IPS-11a (cell line): ENCODE results near the gene UHMK1.
"Not testable (repeated sequence)": the region's sequence is repeated elsewhere in the genome, so short reads cannot be mapped to it uniquely, and the experiment has no call there.

Experiments
- H3K4me3 ChIP-seq: one replicate; pipeline ENCODE4 v1.5.1; 2013; ENCODE audit warnings: low read depth, low read length, control low read depth

UHMK1 gene

DNA sequence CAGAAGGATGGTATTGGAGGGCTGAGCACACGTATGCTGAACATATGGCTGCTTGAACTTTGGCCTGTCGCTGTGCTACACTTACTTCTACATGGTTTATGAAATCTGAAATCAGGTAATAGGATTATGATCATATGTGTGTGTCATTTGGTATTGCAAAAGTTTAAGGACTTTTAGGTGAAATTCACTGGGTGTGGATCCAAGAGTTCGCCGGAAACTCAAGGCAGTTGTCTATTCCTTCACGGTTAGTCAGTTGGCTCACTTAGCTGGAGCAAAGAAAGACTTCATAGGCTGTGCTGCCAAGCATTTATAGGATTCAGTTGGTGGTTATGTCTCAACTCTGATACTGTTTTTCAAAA lies 64.8 kb downstream of the UHMK1 start:
- H3K4me3 ChIP-seq: peak overlapping the region; percentile 93

- no peak overlapping the region for H3K4me3 ChIP-seq
Observed at GRCh38 chr1:162564762-162565218, 67.2 kb downstream of the UHMK1 start.

GRCh38 chr1:162565460-162565859 lies 67.8 kb downstream of the UHMK1 start:
- no peak overlapping the region for H3K4me3 ChIP-seq

DNA sequence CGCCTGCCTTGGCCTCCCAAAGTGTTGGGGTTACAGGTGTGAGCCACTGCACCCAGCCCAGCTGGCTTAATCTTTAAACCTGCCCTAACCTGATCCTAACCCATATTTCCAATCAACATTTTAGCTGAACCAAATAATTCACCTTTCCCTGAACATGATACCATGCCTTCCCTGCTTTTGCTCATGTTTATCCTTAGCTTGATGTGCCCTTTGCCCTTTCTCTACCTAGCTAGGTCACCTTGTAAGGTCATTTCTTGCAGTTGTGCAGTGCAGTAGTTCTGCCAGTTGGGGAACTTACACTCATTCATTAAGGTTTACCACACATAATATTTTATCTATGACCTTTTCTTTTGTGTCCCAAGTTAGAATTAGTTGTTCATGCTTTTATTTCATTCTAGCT lies 69.3 kb downstream of the UHMK1 start:
- H3K4me3 ChIP-seq: no peak overlapping the region

DNA sequence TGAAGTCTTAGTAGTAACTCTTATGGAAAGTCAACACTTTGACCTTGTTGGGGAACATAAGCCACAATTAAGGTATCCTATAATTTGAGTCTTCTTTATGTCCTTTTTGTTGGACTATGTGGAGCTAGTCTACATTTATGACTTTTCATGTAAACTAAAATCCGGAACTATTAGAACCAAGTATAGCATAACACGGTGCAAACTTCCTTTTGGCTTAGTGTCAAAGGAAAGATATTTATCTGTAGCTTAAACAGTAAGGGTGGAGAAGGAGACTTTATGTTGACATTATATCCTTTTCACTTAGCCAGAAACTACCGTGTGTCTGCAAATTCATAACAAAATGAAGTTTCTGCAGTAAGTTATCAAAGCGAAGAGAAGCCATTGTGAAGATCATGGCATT lies 71.2 kb downstream of the UHMK1 start:
- H3K4me3 ChIP-seq: no peak overlapping the region

DNA sequence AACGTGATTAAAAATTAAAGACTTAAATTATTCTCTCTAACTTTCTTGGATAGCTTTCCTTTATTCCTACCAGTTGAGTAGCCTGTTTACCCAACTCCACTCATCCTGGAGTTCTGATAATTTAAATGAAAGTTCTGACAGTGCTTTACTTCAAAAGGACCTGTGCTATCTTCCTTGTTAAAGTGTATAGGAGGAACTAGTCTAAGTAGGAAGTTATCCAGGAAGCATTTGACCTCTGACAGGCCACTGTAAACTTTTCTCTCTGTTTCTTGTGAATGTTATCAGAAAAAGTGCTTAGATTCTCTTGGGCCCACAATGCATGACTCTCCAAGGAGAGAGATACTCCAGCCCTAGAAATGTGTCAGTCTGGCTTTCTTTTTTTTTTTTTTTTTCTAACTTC lies 73.1 kb downstream of the UHMK1 start:
- no peak overlapping the region for H3K4me3 ChIP-seq

- not testable (repeated sequence) for H3K4me3 ChIP-seq
Observed at GRCh38 chr1:162571121-162571520, 73.5 kb downstream of the UHMK1 start.

DNA sequence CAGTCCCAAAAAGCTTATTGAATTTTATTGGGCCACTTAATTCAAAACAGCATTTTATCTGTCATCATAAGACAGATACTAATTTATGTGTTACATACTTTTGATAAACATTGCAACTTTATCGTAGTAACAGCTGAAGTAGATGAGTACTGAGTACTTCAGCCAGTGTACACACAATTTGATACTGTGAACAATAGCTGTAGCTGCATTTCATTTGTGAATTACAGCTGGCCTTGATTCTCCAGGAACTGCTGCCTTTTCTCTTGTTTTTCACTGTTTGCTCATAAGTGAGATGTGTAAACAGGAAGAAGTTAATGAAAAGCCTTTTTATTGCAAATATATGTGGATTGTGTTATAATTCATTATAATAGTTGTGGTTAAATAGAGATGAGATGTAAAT lies 74.1 kb downstream of the UHMK1 start:
- no peak overlapping the region for H3K4me3 ChIP-seq

DNA sequence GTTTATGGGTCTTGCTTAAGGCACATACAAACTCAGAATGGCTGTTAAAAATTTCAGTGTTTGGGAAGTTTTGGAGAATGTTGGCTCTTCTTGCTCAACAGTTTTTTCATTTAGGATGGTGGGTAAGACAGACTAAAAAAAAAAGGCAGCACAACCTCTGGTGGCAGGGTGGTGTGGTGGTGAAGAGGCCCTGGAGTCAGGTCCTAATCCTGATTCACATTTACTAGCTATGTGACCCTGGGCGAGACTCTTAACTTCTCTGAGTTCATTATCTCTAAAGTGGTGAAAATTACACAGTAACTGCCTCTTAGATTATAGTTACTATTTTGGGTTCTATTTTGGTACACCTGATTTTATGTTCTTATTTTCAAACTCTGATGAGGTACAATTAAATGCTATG lies 75.5 kb downstream of the UHMK1 start:
- no peak overlapping the region for H3K4me3 ChIP-seq

- no peak overlapping the region for H3K4me3 ChIP-seq
Observed at GRCh38 chr1:162578071-162578700, 80.6 kb downstream of the UHMK1 start.

DNA sequence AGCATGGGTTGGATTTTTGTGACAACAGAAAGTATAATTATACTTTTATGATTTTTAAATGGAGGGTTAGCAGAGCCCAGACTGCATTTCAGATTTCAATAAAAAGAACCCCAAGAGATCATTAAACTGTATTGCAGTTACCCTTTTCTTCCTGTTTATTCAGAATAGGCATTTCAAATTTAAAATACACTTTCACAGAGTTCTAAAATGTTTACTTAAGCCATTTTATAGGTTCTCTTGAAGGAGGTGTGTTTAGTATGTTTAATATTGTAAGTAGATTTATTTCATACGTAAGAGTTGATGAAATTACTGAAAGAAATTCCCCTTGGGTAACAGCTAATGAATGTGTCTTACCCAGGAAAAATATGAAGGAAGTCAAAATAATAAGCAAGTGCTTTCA lies 81.3 kb downstream of the UHMK1 start:
- H3K4me3 ChIP-seq: no peak overlapping the region
